ENCODE measurements around the gene BRMS1L.

GRCh38 chr14:35809597-35809996 lies 16.5 kb upstream of the BRMS1L start:
- no peak for TF ChIP-seq CTCF (IDR thresholded peaks at IDR 0.05)
- no peak for TF ChIP-seq POLR2A (IDR thresholded peaks at IDR 0.05)

Data from right lobe of liver (tissue), 4 donors.